22Rv1 (cell line): ENCODE data around the gene TERB1.

Experiments
- H3K27ac ChIP-seq: fragments of 450-650 bp; 2 replicates; pipeline ENCODE4 v1.5.1; 2017
- CTCF ChIP-seq: fragments of 450-650 bp; IDR thresholded peaks from 2 replicates; pipeline ENCODE4 v1.5.1; 2017; ENCODE audit warnings: mild to moderate bottlenecking
- ZFX ChIP-seq: fragments of 450-650 bp; IDR thresholded peaks from 2 replicates; pipeline ENCODE4 v1.6.1; 2017; ENCODE audit warnings: antibody characterized with exemption, borderline replicate concordance

TERB1 gene

GRCh38 chr16:66719246-66719645 lies 82.1 kb downstream of the TERB1 start:
- H3K27ac ChIP-seq = no peak overlapping the region
- TF ChIP-seq CTCF (no peak), ZFX (no peak)

- TF ChIP-seq ZFX (no peak), CTCF (no peak)
- no peak overlapping the region for H3K27ac ChIP-seq
These were observed 83.6 kb downstream of the TERB1 start for GRCh38 chr16:66717776-66718175.

GRCh38 chr16:66717112-66717675 lies 84.2 kb downstream of the TERB1 start:
- H3K27ac ChIP-seq = no peak overlapping the region
- peak; percentile 36 for TF ChIP-seq CTCF
- TF ChIP-seq ZFX = no peak

- H3K27ac ChIP-seq = no peak overlapping the region
- TF ChIP-seq CTCF (no peak), ZFX (no peak)
These were observed 86.6 kb downstream of the TERB1 start for GRCh38 chr16:66714654-66715307.

GRCh38 chr16:66714062-66714461 lies 87.3 kb downstream of the TERB1 start:
- no peak for TF ChIP-seq CTCF
- no peak for TF ChIP-seq ZFX
- H3K27ac ChIP-seq = no peak overlapping the region

GRCh38 chr16:66713076-66713475 lies 88.3 kb downstream of the TERB1 start:
- no peak overlapping the region for H3K27ac ChIP-seq
- no peak for TF ChIP-seq CTCF
- no peak for TF ChIP-seq ZFX

- H3K27ac ChIP-seq = no peak overlapping the region
- TF ChIP-seq CTCF (no peak), ZFX (no peak)
These were observed 88.9 kb downstream of the TERB1 start for GRCh38 chr16:66712512-66712911.
